GOT3 (cell line): ENCODE data around the gene CEP128.

Source experiments
- DNase-seq: peaks from one replicate; lab custom pipeline; 2025; ENCODE audit warnings: mixed read lengths; lab: John Stamatoyannopoulos, UW

The CEP128 gene

DNA sequence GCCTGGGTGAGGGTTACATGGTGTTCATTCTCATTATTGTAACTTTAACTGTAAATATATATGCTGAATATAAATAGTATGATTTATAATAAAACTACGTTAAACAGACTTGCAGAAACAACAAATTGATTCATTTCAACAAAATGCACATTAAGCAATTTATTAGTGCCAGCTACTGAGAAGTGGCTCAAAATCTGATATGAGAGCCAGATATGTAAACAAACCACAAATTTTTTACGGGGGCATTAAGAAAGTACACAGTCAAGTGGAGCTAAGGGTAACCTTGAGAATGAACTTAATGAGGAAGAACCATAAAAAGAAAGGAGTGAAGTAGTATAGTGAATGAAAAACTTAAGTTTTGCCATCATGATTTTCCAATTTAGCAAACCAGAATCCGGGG is 40.3 kb downstream of the CEP128 start:
- no peak for DNase-seq

DNA sequence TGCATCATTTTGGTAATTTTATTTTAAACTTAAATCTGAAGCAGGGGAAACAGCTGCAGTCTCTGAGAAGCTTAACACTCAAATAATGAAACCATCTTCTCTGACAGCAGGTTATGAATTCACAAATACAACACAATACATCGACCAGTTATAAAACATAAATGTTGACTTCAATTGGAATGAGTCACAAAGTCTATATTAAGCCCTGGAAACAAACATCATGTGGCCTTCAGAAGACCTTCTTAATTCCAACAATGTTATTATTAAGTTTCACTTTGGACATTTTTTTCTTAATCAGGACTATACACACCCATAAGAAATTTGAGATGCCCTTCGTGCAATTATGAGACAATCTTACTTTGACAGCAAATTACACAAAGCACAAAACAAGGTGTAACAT is 68.9 kb downstream of the CEP128 start:
- no peak for DNase-seq

DNA sequence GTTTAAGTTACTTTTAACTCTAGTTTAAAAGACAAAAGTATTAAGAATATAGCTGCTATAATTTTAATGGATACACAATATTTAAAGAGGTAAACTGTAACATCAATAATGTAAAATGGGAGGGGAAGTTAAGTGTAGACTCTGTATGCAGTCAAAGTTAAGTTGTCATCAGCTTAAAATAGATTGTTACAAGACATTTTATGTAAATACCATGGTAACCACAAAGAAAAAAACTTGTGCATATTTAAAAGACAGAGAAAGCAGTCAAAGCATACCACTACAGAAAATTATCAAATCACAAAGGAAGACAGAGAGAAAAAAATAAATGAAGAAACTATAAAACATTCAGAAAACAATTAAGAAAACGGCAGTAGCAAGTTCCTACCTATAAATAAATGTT is 73.3 kb downstream of the CEP128 start:
- no peak for DNase-seq

DNA sequence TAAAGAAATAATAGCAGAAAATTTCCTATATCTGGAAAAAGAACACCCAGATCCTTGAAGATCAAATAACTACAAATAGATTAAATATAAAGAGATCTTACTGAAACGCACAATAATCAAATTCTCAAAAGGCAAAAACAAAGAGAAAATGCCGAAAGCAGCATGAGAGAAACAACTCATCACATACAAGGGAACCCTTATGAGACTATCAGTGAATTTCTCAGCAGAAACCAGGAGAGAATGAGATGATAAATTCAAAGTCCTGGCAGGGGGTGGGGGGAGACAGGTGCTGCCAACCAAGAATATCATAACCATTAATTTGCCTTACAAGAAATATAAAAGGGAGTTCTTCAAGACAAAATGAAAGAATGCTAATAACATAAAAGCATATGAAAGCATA is 73.7 kb downstream of the CEP128 start:
- no peak for DNase-seq

DNA sequence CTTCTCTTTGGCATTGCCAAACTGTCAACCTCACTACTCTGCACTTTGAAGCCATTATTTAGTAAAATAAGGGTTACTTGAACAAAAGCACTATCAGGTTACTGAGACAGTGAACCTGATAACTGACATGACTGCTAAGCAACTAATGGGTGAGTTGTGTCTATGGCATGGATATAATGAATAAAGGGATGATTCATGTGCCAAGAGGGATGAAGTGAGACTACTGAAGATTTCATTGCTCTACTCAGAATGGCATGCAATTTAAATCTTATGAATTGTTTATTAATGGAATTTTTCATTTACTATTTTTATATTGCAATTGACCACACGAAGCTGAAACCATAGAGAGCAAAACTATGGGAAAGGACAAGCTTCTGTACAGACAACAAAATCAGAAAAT is 74.4 kb downstream of the CEP128 start:
- DNase-seq, result no peak

DNA sequence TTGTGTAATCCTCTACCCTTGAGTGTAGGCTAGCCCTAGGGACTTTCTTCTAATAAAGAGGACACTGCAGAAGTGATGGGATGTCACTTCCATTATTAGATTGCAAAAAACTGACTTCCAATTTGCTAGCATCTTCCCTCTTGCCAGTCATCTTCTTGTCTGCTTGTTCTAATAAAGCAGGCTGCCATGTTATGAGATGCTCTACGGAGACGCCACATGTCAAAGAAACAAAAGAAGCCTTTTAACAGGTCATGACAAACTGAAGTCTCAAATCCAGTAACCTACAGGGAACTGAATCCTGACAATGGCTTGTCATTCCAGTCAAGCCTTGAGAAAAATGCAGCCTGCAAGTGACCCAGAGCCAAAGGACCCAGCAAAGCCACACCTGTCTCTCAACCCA is 76.0 kb downstream of the CEP128 start:
- no peak for DNase-seq

DNA sequence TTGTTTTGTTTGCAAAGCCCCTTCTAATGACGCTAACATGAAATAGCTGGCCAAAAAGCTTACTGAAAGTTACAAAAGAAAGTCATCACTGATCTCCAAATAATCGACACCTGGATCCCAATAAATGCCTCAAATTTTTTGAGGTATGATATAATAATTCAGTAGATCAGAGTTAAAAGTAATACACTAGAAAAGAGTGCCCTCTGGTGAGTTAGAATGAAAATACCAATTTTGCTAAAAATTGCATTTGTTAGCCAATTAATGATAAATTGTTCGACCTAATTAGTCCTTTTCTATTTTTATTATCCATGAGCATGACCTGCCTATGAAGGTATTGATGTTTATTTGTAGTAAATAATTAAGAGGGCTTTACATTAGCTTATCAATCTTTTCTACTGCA is 78.6 kb downstream of the CEP128 start:
- DNase-seq, result no peak

DNA sequence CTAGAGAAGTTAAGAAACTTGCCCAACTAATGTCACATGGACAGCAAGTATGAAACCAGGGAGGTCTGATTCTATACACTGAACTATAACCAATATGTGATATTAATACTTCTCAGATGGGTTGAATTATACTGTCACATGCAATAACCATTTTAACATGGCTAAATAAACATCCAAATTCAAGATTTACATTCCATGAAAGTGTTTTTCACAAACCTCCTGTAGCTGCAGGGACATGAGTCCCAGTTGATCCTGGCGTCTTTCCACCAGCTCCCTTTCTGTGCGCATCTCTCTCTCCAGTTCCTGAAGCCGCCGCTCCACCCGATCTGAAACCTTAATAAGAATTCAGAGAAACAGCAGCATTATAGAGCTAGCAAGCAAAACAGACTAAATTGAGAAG is 79.0 kb downstream of the CEP128 start:
- no peak for DNase-seq

DNA sequence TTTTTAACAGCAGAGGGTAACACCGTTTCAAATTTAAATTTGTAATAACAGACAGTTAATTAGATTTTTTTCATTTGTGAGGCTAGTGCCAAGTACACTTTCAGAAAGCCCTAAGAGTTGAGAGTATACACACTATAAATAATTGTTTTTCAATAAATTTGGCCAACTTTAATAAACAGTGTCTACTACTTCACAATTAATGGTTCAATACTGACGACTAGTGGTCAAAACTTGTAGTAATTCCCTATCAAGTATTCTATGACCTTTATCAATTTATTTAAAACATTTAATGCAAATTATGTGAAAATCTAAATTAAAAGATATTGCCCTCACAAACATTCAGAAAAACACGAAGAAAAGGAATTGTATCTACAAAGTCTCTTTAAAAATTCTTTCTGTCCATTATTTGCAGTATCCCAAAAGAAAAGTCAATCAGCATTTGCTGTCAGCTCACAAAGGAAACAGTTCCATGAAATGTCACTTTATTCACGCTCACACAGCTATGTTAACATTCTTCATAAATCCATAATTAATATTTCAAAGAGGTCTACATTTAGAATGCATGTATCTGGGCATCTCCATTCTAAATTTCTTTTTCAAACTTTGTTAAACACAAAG is 91.2 kb downstream of the CEP128 start:
- no peak for DNase-seq

DNA sequence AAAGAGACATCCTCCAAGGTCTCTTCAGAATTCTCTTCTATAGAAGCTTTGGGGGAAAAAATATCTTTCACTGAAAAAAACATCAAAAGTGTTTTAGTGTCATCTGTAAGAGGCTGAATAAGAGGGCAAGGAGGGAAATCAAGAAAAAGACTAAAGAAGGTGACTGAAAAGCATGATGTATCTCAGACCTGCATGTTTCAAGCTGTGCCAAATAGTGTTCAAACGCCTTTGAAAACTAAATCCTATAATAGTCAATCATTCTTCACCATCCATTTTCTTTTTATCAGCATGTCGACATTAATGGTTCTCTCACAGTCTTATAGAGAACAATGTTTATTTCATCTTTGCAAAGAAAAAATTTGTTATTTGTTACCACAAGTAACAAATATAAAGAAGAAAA is 94.5 kb downstream of the CEP128 start:
- no peak for DNase-seq

DNA sequence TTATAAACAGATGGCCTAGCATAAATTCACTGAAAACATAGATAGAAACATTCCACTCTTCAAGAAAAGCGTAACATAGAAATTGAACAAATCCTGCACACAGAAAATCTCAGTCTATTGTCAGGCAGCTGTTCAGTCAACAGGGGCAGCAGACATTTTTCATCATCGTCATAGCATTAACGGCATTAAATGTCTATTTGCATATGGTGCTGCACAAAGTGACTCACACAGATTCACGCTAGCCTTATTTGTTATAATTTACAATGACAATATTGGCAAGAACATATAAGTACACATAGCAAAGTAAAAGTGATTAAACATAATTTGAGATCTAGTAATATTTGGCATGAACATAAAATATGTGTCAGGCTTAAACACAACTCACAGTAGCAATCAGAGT is 95.7 kb downstream of the CEP128 start:
- DNase-seq, result no peak

DNA sequence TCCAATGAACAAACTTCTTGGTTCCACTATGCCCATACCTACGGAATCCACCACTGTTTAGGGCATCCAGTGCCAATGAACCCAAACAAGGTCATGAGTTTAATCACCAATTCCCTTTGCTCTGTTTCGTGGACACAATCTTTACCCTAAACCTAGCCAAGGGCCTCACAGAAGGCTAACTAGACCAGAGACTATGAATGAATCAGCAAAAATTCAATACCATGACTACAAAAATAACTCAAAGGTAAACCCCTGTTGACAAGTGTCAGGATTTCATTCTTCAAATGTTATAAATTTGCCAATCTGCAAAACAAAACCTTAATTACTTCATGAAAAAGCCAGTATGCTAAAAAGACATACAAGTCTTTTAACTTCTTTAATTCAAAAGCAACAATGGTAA is 96.7 kb downstream of the CEP128 start:
- no peak for DNase-seq

DNA sequence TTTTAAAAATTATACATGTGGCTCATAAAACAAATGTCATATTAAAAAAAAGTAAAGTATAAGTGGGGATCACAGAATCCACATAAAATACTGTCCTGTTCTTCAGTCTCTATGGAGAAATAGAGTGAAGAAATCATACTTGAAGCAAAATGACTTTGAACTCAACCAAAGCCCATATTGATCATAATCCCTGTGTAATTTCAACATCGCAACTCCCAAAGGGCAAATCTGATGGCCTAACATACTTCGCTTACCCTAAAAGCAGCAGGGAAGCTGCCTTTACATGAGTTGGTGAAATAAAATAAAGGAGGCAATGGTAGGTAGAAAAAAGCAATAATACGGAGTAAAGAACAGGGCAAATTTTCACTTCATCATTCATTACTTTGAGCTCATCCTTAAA is 101.8 kb downstream of the CEP128 start:
- no peak for DNase-seq

DNA sequence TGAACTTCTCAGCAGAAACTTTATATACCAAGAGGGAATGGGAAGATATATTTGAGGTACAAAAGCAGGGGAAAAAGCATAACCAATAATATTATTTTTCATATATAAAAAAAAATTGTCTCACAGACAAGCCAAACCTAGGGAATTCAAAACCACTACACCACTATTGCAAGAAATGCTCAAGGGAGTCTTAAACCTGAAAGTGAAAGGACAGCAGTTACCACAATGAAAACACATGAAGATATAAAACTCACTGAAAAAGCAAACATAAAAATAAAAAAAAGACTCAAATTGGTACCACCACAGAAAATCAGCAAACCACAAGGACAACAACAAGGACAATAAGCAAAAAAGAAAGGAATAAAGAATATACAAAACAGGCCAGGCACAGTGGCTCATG is 131.9 kb downstream of the CEP128 start:
- no peak for DNase-seq

DNA sequence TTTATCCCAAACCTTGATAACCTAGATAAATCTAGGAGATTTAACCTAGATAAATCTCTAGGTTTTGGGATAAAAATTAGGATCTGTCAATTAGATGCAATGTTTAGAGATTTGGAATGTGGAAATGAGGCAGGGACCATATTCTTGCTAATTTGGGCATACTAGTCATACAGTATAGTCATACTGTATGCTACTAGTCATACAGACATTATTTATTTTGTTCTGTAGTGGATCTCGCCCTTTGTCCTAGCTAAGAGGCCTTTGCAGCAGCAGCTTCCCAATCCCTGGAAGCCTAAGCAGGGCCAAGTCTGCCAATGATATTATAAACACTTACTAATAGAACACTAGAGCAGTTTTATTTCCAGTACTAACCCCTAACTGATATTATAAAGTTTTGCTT is 136.4 kb downstream of the CEP128 start:
- no peak for DNase-seq

DNA sequence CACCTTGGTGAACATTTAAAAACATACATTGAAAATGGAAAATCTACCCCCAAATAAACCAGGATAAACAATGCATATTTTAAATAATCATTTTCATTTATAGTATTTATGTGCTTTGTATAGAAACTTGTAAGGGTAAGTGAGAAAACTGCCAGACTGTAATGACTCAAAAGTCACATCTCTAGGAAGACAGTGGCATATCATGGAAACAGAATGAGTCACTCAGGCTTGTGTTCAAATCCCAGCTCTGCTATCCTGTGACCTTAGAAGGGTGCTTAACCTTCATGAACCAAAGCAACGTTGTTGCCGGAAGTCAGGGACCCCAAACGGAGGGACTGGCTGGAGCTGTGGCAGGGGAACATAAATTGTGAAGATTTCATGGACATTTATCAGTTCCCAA is 142.7 kb downstream of the CEP128 start:
- DNase-seq, result no peak

DNA sequence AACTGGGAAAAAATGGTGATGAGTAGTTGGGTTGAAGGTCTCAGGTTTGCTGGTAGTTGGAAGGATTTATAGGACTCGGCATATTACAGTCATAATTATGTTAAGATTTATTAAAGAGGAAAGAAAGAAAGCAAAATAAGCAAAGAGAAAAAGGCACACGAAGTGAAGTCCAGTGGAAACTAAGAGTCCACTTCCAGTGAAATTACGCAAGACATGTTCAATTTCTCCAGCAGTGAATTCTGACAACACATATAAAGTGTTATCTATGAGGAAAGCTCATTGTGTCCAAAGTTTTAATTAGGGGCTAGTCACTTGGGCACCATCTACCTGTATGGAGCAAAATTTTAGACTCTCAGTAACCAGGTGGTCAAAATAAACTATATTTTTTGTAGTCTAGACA is 143.3 kb downstream of the CEP128 start:
- no peak for DNase-seq

DNA sequence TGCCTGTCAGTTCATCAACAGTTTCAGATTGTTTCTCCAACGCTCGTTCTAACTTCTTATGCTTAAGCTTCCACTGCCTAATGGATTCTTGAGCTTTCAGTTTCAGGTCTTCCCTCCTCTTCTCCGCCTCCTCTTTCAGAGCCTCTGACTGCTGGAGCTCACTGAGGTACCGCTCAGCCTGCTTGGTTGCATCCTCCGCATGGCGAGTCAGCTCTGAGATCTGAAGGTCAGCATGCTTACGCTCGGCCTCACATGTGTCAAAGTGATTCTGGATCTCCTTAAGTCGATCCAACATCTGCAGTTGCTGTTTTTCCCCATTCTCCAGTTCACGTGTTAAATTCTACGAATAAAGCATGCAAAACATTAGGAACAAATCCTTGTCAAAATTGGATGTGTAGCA is 148.8 kb downstream of the CEP128 start:
- DNase-seq, result no peak

DNA sequence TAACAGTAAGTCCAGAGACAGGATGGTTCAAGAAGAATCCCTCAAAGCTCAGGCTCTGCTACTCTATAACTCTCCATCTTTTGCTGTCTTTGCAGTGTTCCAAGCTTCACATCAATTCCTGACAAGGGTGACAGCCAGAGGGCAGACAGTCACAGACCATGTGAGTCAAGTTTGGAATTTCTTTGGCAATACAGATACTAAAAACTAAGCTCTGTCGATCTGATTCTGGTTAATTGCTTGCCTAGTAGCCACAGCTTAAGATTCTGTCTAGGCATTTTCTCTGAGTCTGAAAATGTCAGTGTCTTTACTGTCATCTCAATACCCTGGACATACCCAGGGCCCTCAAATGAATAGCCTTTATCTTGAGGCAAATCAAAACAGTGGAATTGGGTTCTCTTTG is 153.7 kb downstream of the CEP128 start:
- no peak for DNase-seq

DNA sequence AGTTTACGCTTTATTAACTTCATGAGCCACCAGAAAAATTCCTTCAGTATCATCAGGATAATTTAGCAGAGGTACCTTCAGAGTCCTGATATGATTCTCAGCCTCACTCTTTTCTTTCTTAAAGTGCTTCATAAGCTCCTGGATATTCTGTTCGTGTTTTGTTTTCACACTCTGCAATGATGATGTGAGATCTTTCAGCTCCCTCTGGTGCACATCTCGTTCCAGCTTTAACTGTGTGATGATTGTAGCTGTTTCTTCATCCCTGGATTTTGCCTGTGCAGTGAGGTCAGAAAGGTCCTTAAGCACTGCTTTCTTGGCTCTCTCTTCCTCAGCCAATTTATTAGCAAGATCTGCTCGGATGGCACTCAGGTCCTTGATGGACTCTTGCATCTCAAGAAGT is 156.7 kb downstream of the CEP128 start:
- no peak for DNase-seq

DNA sequence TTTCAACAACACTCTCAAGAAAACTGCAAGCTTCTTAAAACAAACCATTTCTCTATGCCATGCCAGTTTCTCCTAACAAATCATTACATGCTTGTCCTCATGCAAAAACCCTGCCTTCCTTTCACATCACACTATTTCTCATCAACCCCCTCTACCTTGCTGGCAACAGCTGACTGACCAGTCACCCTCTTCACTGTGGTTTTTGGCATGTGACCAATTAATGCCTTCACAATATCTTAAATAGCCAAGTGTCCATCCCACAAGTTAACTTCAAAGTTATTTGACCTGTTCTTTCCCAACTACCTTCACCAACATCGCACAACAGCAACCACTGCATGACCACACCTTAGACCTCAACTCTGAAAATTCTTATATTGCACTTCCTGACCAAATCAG is 159.6 kb downstream of the CEP128 start:
- no peak for DNase-seq

DNA sequence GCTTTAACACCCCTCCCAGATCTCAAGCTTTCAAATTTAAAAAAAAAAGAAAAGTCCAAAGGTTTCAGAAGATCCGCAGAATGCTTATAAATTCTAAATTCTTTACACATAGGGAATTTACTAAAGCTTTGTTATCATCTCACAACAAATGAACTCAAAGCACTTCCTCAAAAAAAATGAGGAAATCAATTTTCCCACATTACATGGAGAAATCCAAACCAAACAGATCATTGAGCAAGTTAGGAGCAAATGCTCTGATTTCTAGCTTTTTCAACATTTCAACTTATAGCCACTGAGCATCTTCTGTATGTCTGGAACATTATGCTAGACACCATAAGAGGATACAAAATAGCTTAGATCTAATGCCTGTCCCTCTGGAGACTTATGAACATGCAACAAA is 161.0 kb downstream of the CEP128 start:
- DNase-seq, result no peak

DNA sequence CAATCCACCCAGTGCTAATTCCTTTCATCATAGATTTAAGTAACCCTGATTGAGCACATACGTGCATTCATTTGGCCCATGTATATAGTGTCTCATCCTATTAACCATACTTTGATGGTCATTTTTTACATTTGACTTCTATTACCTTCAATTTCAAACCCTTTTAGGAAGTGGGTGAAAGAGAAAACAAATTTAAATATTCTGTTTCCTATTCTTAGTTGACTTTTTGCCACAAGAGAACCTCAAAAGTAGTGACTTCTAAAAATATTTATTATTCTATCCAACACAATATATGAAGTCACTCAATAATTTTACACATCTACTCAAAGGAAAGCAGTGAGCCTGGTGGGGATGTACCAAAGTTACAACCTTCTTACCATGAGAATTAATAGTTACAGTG is 164.9 kb downstream of the CEP128 start:
- no peak for DNase-seq

DNA sequence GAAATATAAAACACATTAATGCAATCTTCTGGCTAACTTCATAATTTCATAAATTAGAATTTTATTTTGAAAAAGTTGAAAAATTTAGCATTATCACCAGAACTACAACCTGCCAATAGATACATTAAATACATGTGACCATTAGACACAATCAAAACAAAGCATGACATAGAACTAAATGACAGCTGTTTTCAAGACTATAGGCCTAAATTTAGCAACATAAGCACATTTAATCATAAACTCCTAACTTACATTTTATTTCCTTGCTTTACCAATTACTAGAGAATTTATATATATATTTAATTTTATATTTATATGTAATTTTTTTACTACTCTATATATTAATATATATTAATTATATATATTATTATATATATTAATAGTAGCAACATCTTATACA is 165.4 kb downstream of the CEP128 start:
- DNase-seq, result no peak

DNA sequence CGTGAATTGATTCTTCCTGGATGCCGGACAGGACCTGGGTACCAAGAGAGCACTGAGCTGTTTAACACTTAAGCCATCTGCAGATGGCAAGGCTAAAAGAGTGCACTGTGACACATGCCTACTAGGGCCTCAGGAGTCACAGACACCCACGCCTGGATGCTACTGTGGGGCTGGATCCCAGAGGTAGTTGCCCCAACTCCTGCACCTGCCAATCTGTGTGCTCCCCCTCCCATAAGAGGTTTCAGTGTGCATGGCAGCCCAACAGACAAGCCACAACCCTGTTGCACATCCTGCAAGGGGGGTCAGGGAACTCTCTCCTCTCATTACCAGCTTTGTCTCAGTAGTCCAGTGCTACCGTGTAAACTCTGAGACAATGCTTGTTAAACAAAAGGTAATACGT is 169.0 kb downstream of the CEP128 start:
- no peak for DNase-seq
